Measurements from ENCODE around the gene GRIK2. TPM values are rescaled to one million over a fixed set of nuclear protein-coding genes. Genes with fewer than 3 reads are reported as not detected.

The GRIK2 gene
- total RNA-seq, 4 donors from 2014 or later: 0.46 to 3.7 (median 1.8) TPM

DNA sequence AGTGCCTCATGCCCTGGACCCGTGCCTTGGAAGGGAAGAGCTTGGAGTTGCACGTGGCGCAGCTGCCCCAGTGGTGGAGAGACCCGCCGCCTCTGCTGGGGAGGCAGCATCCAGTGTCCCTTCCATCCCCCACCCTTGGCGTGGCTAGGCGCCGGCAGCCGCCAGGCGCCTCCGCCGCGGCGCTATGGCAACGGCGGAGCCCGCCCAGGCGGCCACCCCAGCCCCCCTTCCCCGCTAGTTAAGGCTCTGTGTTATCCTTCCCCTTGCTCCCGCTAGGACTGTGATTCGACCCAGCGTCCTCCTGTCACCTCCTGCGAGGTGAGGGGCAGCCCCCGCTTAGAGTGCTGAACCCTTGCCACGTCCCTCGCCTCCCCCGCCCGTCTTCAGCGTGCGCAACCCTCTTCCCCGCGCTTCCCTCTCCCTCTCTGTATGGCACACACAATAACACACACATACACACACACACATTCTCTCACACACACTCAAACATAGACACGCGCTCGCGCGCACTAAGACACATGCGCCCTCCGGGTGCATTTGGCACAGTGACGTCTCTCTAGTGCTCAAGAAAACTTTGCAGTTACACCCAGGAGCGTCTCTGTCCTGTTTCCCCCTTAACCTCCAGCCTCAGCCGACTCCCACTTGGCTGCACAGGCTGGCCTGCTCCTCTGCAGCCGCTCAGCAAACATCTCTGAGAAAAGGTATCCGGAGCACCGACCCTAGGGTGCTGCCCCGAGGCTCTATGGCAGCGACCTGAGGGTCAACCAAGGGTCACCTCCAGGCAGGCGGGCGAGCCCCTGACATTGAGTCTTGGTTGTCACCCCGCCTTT lies 8.5 kb downstream of the GRIK2 start:
- no peak for DNase-seq (ENCODE audit: extremely low spot score)
- intact Hi-C loops (cut with DNase I): no loop called here
- TF ChIP-seq, protein P1, sequence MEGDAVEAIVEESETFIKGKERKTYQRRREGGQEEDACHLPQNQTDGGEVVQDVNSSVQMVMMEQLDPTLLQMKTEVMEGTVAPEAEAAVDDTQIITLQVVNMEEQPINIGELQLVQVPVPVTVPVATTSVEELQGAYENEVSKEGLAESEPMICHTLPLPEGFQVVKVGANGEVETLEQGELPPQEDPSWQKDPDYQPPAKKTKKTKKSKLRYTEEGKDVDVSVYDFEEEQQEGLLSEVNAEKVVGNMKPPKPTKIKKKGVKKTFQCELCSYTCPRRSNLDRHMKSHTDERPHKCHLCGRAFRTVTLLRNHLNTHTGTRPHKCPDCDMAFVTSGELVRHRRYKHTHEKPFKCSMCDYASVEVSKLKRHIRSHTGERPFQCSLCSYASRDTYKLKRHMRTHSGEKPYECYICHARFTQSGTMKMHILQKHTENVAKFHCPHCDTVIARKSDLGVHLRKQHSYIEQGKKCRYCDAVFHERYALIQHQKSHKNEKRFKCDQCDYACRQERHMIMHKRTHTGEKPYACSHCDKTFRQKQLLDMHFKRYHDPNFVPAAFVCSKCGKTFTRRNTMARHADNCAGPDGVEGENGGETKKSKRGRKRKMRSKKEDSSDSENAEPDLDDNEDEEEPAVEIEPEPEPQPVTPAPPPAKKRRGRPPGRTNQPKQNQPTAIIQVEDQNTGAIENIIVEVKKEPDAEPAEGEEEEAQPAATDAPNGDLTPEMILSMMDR (IDR thresholded peaks at IDR 0.05): no peak
- no peak for TF ChIP-seq POLR2A (IDR thresholded peaks at IDR 0.05; ENCODE audit: low read depth)
- no peak for TF ChIP-seq EP300 (IDR thresholded peaks at IDR 0.05)
- no peak for TF ChIP-seq POLR2AphosphoS5 (IDR thresholded peaks at IDR 0.05)
- Histone ChIP-seq H3K4me1 (peaks cover 0 to 8% (median 3%) of the 10 kb centered on the region in 4 donors), H3K36me3 (no peaks in the 10 kb centered on the region), H3K27ac (replicated peaks in 1 of 4) (no peak overlapping the region), H3K27me3 (peaks cover 0 to 67% (median 14%) of the 10 kb centered on the region in 4 donors), H3K9me3 (no peaks in the 10 kb centered on the region), H3K4me3 (peak overlapping the region in 1 of 4 donors; percentile 17)
- WGBS: 1% methylated on average over 36 of the region's 50 CpGs

DNA sequence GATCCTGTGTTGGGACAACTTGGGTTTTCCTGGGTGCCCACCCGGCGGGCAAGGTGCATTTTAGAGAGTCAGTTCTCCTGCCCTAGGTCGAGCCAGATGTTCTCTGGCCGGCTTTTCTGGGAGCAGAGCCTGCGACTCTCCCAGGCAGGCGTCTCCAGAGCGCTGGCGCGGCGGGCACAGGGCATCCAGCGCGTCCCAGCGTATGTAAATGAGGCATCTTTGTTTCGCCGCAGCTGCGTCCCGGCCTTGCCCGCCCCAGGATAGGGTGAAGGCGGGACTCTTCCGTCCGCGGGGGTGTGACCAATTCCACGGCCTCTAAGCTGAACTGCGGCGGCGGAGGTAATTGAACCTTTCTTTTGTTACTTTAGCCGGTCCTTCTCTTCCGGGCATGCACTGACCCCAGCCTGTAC lies 9.1 kb downstream of the GRIK2 start:
- DNase-seq (ENCODE audit: extremely low spot score): no peak
- Histone ChIP-seq H3K9me3 (no peaks in the 10 kb centered on the region), H3K36me3 (no peaks in the 10 kb centered on the region), H3K4me1 (peaks cover 0 to 8% (median 3%) of the 10 kb centered on the region in 4 donors), H3K4me3 (no peak overlapping the region), H3K27ac (replicated peaks in 1 of 4) (no peak overlapping the region), H3K27me3 (peaks cover 0 to 61% (median 14%) of the 10 kb centered on the region in 4 donors)
- TF ChIP-seq, protein P1 (IDR thresholded peaks at IDR 0.05): no peak
- TF ChIP-seq POLR2AphosphoS5 (IDR thresholded peaks at IDR 0.05): no peak
- no peak for TF ChIP-seq POLR2A (IDR thresholded peaks at IDR 0.05; ENCODE audit: low read depth)
- no peak for TF ChIP-seq EP300 (IDR thresholded peaks at IDR 0.05)
- intact Hi-C loops (cut with DNase I): no loop called here
- WGBS: 11% methylated on average over 18 of the region's 28 CpGs

DNA sequence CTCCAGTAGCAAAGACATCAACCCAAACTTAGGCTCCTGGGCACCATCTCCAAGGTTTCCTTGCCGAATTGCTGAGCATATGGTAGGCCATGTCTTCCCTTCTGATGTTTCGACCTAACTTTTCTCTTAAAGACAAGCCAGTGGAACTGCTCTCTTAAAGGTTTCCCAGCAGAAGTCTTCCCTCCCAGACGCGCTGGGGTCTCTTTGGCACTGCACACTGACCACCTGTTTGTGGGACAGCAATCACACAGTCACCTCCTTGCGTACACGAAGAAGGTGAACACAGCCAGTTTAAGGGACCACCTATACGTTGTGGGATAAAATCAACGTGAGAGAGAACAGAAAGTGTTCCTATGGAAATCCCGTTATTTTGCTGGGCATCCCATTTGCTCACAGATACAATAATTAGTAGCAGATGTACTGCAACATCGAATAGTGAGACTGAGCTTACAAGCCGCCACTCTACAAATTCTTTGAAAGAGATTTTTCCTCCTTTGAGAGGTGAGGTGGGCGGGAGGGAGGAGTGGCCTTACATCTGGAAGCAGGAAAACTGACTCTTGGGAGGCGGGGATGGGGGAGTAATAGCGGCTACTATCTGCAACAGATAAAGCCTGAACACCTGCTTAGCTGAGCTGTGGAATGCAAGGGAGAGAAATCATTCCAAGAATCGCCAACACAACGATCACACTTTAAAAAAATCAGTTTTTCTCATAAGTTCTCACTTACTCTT lies 9.9 kb downstream of the GRIK2 start:
- TF ChIP-seq EP300 (IDR thresholded peaks at IDR 0.05) (no peak), POLR2A (IDR thresholded peaks at IDR 0.05; ENCODE audit: low read depth) (no peak), POLR2AphosphoS5 (IDR thresholded peaks at IDR 0.05) (no peak)
- TF ChIP-seq, protein P1 (IDR thresholded peaks at IDR 0.05): no peak
- Histone ChIP-seq H3K4me1 (peaks cover 0 to 8% (median 3%) of the 10 kb centered on the region in 4 donors), H3K4me3 (no peak overlapping the region), H3K27ac (replicated peaks in 1 of 4) (no peak overlapping the region), H3K9me3 (no peaks in the 10 kb centered on the region), H3K27me3 (peaks cover 0 to 53% (median 14%) of the 10 kb centered on the region in 4 donors), H3K36me3 (no peaks in the 10 kb centered on the region)
- DNase-seq (ENCODE audit: extremely low spot score): no peak
- intact Hi-C loops (cut with DNase I): no loop called here
- 51% methylated on average over 16 of the region's 16 CpGs for WGBS

GRCh38 chr6:101404775-101405174 lies 11.3 kb downstream of the GRIK2 start:
- DNase-seq (ENCODE audit: extremely low spot score): no peak

More at GRCh38 chr6:101404775-101405174, 11.3 kb downstream of the GRIK2 start:
- Histone ChIP-seq H3K4me1 (peaks cover 0 to 8% (median 3%) of the 10 kb centered on the region in 4 donors), H3K27me3 (peaks cover 0 to 39% (median 10%) of the 10 kb centered on the region in 4 donors), H3K27ac (replicated peaks in 1 of 4) (no peak overlapping the region), H3K36me3 (no peaks in the 10 kb centered on the region), H3K9me3 (no peaks in the 10 kb centered on the region), H3K4me3 (no peak overlapping the region)
- WGBS: 81% methylated on average over 4 of the region's 4 CpGs
- TF ChIP-seq POLR2AphosphoS5 (IDR thresholded peaks at IDR 0.05) (no peak), EP300 (IDR thresholded peaks at IDR 0.05) (no peak), POLR2A (IDR thresholded peaks at IDR 0.05; ENCODE audit: low read depth) (no peak)
- TF ChIP-seq, protein P1 (IDR thresholded peaks at IDR 0.05): no peak
- intact Hi-C loops (cut with DNase I): no loop called here

Data from esophagus muscularis mucosa (tissue), 4 donors.